K562 (cell line): ENCODE results near the gene TMEM43. TPM values are rescaled to one million over a fixed set of nuclear protein-coding genes. Genes with fewer than 3 reads are reported as not detected.

ENCODE experiments used
- ARNT ChIP-seq, 2 experiments: fragments of 450-650 bp; IDR thresholded peaks; 2 replicates each; pipeline ENCODE4 v1.6.1; 2016; ENCODE audit warnings: mild to moderate bottlenecking in 1 of 2
- CBX2 ChIP-seq: fragments of 200-600 bp; sonication (generic); IDR thresholded peaks from one replicate; pipeline ENCODE4 v1.6.1; 2012; ENCODE audit warnings: mild to moderate bottlenecking, low read length, inconsistent platforms; ENCODE audit not compliant: insufficient read depth, poor library complexity, severe bottlenecking
- ETV6 ChIP-seq, 3 experiments: fragments of 150-350 bp in 1 of 3; sonication (generic) in 1 of 3; formaldehyde crosslinking in 1 of 3; IDR thresholded peaks; 2 replicates each; pipeline versions ENCODE4 v1.6.1 to v1.8.0; 2014 to 2022; ENCODE audit warnings: borderline replicate concordance in 2 of 3, low read depth in 2 of 3, antibody characterized with exemption in 1 of 3, low read length in 1 of 3, mild to moderate bottlenecking in 1 of 3, missing genetic modification reagents in 1 of 3
- HNRNPH1 ChIP-seq: fragments of 200-400 bp; formaldehyde crosslinking; optimal IDR thresholded peaks from 2 replicates; pipeline ENCODE3; 2017; ENCODE audit warnings: low read depth, mild to moderate bottlenecking, low read length, moderate library complexity
- JUN ChIP-seq, 2 experiments: sonication (generic) in 1 of 2; formaldehyde crosslinking in 1 of 2; IDR thresholded peaks; 2 replicates each; pipeline versions ENCODE4 v1.6.1 to v1.8.0; 2012 to 2022; ENCODE audit warnings: borderline replicate concordance in 2 of 2, mild to moderate bottlenecking in 2 of 2, improper control_type of control experiment in 1 of 2, low read depth in 1 of 2, low read length in 1 of 2, missing genetic modification reagents in 1 of 2
- JUND ChIP-seq, 2 experiments: IDR thresholded peaks; 2 replicates in 1 of 2; 3 replicates in 1 of 2; pipeline ENCODE4 v1.6.1; 2011; ENCODE audit warnings: borderline replicate concordance in 2 of 2, low read depth in 2 of 2, low read length in 2 of 2, improper control_type of control experiment in 1 of 2, missing biosample characterization in 1 of 2, missing genetic modification characterization in 1 of 2, missing genetic modification reagents in 1 of 2
- L3MBTL2 ChIP-seq: fragments of 450-650 bp; IDR thresholded peaks from 2 replicates; pipeline ENCODE4 v1.6.1; 2016; ENCODE audit warnings: mild to moderate bottlenecking, moderate library complexity
- MXI1 ChIP-seq: IDR thresholded peaks from 2 replicates; pipeline ENCODE4 v1.6.1; 2011; ENCODE audit warnings: low read depth, mild to moderate bottlenecking, improper control_type of control experiment, low read length
- NR2C2 ChIP-seq, 2 experiments: fragments of 200-800 bp in 1 of 2; sonication (Bioruptor generic) in 1 of 2; sonication (generic) in 1 of 2; formaldehyde crosslinking in 1 of 2; IDR thresholded peaks; 2 replicates each; pipeline versions ENCODE4 v1.6.1 to v1.8.0; 2016 to 2022; ENCODE audit warnings: mild to moderate bottlenecking in 1 of 2, missing compliant biosample characterization in 1 of 2, missing genetic modification characterization in 1 of 2, missing genetic modification reagents in 1 of 2
- PHB ChIP-seq: fragments of 250-450 bp; sonication (Bioruptor Pico); IDR thresholded peaks from 2 replicates; pipeline ENCODE4 v1.5.0; 2021
- PPARD ChIP-seq: fragments of 250-450 bp; sonication (Bioruptor Pico); IDR thresholded peaks from 2 replicates; pipeline ENCODE4 v1.8.0; 2022; ENCODE audit warnings: inconsistent platforms, mild to moderate bottlenecking, moderate library complexity
- RBBP5 ChIP-seq: fragments of 200-600 bp; sonication (generic); IDR thresholded peaks from 2 replicates; pipeline ENCODE4 v1.6.1; 2012; ENCODE audit warnings: borderline replicate concordance, mild to moderate bottlenecking, low read length, control low read depth, inconsistent platforms; ENCODE audit not compliant: insufficient read depth, poor library complexity, severe bottlenecking
- ZFPM2 ChIP-seq: fragments of 250-450 bp; sonication (Bioruptor Pico); IDR thresholded peaks from 2 replicates; pipeline ENCODE4 v1.5.1; 2022; ENCODE audit warnings: mild to moderate bottlenecking
- ZNF224 ChIP-seq: sonication (generic); formaldehyde crosslinking; IDR thresholded peaks from 2 replicates; pipeline ENCODE4 v1.8.0; 2022; ENCODE audit warnings: mild to moderate bottlenecking, missing genetic modification reagents
- ZNF274 ChIP-seq: IDR thresholded peaks from 2 replicates; pipeline ENCODE4 v1.6.1; 2011; ENCODE audit warnings: low read depth, mild to moderate bottlenecking, low read length, moderate library complexity, borderline replicate concordance
- ZNF644 ChIP-seq: fragments of 200-800 bp; sonication (Bioruptor generic); IDR thresholded peaks from 2 replicates; pipeline ENCODE4 v1.6.1; 2016; ENCODE audit warnings: low read depth, missing genetic modification characterization, missing compliant biosample characterization
- ZNF75A ChIP-seq: fragments of 450-650 bp; formaldehyde crosslinking; IDR thresholded peaks from 2 replicates; pipeline ENCODE4 v1.4.0; 2020; ENCODE audit warnings: mild to moderate bottlenecking
- polyA plus RNA-seq, 8 experiments: library from polyadenylated mRNA; depleted of rRNA in 4 of 8; stranded (reverse) in 5 of 8; unstranded in 3 of 8; fragments of >200 nt; fragmentation: Nextera tagmentation in 2 of 8; fragmentation: Illumina TruSeq in 1 of 8; extraction: Ambion mirVana in 2 of 8; extraction: Trizol in 1 of 8; gene quantifications; 2 replicates each; pipeline versions ENCODE4 v1.2.1 to v1.2.3, GENCODE V29; 2011 to 2014; ENCODE audit warnings: inconsistent platforms in 1 of 8, missing spikeins in 1 of 8
- total RNA-seq, 7 experiments: library from RNA; depleted of rRNA in 6 of 7; stranded (reverse); fragments of >200 nt in 6 of 7; fragmentation: Illumina TruSeq in 2 of 7; extraction: Trizol in 2 of 7; gene quantifications; 2 replicates each; pipeline versions ENCODE4 v1.2.1 to v1.2.3, GENCODE V29; 2011 to 2021; ENCODE audit warnings: low replicate concordance in 1 of 7
- TF ChIP-seq, protein P1 (sequence below): fragments of 450-650 bp; IDR thresholded peaks from 2 replicates; pipeline ENCODE4 v1.6.1; 2016; ENCODE audit warnings: low read depth, mild to moderate bottlenecking, moderate library complexity

Gene TMEM43
- total and polyA plus RNA-seq, 9 of the 15 experiments (the other 6 are each of a cell fraction or from before 2014, with no cell fraction given), result 16.7 to 46.1 (median 35.7) TPM

DNA sequence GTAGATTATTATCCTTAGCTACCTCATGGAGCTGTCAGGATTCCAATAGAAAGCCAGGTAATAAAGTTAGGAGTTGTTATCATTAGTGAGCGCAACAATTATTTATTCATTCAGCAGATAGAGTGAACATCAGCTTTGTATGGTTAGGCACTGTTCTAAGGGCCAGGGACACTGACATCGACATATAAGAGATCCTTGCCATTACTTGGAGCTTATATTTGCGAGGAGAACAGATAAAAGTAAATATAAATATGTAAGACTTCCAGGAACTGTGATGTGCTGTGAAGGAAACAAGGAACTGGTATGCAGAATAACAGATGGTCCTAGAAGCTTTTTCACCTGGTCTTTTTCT is 54.2 kb downstream of the TMEM43 start (continued):
- no peak for TF ChIP-seq JUND (IDR thresholded peaks at IDR 0.05; ENCODE audit: borderline replicate concordance, low read depth, low read length)
- no peak for TF ChIP-seq JUND (tag; IDR thresholded peaks at IDR 0.05; ENCODE audit: borderline replicate concordance, low read depth, low read length)
- TF ChIP-seq PPARD (CRISPR knock-in tag), result no peak
- 0 out of 2 replicates have a peak, but pooled peaks have one; percentile 12 for TF ChIP-seq MXI1
- no peak for TF ChIP-seq ETV6 (IDR thresholded peaks at IDR 0.05; ENCODE audit: borderline replicate concordance in 1 of 2, low read depth in 2 of 2, low read length in 1 of 2)
- TF ChIP-seq ETV6 (CRISPR knock-in tag; IDR thresholded peaks at IDR 0.05; ENCODE audit: borderline replicate concordance), result no peak
- TF ChIP-seq PHB (CRISPR knock-in tag), result no peak
- TF ChIP-seq L3MBTL2, result no peak
- no peak for TF ChIP-seq RBBP5
- TF ChIP-seq ZNF274, result 0 out of 2 replicates have a peak, but pooled peaks have one; percentile 7
- no peak for TF ChIP-seq ZNF224 (CRISPR knock-in tag)
- TF ChIP-seq JUN (IDR thresholded peaks at IDR 0.05; ENCODE audit: borderline replicate concordance, low read depth, low read length), result no peak
- TF ChIP-seq JUN (CRISPR knock-in tag; IDR thresholded peaks at IDR 0.05; ENCODE audit: borderline replicate concordance), result no peak
- no peak for TF ChIP-seq HNRNPH1
- no peak for TF ChIP-seq ZFPM2 (CRISPR knock-in tag)
- TF ChIP-seq ZNF75A, result 0 out of 2 replicates have a peak, but pooled peaks have one; percentile 39
- TF ChIP-seq CBX2, result no peak
- TF ChIP-seq NR2C2 (CRISPR knock-in tag; IDR thresholded peaks at IDR 0.05), result no peak
- TF ChIP-seq NR2C2 (tag; IDR thresholded peaks at IDR 0.05), result peak; percentile 7; the same call in 1 of the 2 replicates
- TF ChIP-seq, protein P1, sequence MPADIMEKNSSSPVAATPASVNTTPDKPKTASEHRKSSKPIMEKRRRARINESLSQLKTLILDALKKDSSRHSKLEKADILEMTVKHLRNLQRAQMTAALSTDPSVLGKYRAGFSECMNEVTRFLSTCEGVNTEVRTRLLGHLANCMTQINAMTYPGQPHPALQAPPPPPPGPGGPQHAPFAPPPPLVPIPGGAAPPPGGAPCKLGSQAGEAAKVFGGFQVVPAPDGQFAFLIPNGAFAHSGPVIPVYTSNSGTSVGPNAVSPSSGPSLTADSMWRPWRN, result 0 out of 2 replicates have a peak, but pooled peaks have one; percentile 38
- 0 out of 2 replicates have a peak, but pooled peaks have one; percentile 10 for TF ChIP-seq ZNF644 (tag)
- peak in 1 of 2 experiments; percentile 45; a peak in 1 of 4 replicates for TF ChIP-seq ARNT (IDR thresholded peaks at IDR 0.05)
